ENCODE data around the gene DDX31.

The DDX31 gene

GRCh38 chr9:132637801-132638200 lies 32.0 kb downstream of the DDX31 start:
- DNase-seq (ENCODE audit: extremely low read depth, low read depth): no peak

GRCh38 chr9:132637351-132637750 lies 32.4 kb downstream of the DDX31 start:
- no peak for DNase-seq (ENCODE audit: extremely low read depth, low read depth)
- no peak for TF ChIP-seq CTCF (IDR thresholded peaks at IDR 0.05; ENCODE audit: low read depth, low read length)

More at GRCh38 chr9:132637801-132638200, 32.0 kb downstream of the DDX31 start:
- no peak for TF ChIP-seq CTCF (IDR thresholded peaks at IDR 0.05; ENCODE audit: low read depth, low read length)

- TF ChIP-seq CTCF (IDR thresholded peaks at IDR 0.05; ENCODE audit: low read depth, low read length): no peak
- no peak for DNase-seq (ENCODE audit: extremely low read depth, low read depth)
These were observed 35.5 kb downstream of the DDX31 start for GRCh38 chr9:132634327-132634726.

GRCh38 chr9:132632413-132633129 lies 37.2 kb downstream of the DDX31 start:
- TF ChIP-seq CTCF (IDR thresholded peaks at IDR 0.05; ENCODE audit: low read depth, low read length): no peak
- DNase-seq (ENCODE audit: extremely low read depth, low read depth): no peak

GRCh38 chr9:132631685-132632084 lies 38.1 kb downstream of the DDX31 start:
- no peak for TF ChIP-seq CTCF (IDR thresholded peaks at IDR 0.05; ENCODE audit: low read depth, low read length)
- DNase-seq (ENCODE audit: extremely low read depth, low read depth): no peak

- DNase-seq (ENCODE audit: extremely low read depth, low read depth): no peak
- no peak for TF ChIP-seq CTCF (IDR thresholded peaks at IDR 0.05; ENCODE audit: low read depth, low read length)
These were observed 38.5 kb downstream of the DDX31 start for GRCh38 chr9:132631280-132631679.

- no peak for TF ChIP-seq CTCF (IDR thresholded peaks at IDR 0.05; ENCODE audit: low read depth, low read length)
- DNase-seq (ENCODE audit: extremely low read depth, low read depth): no peak
These were observed 39.0 kb downstream of the DDX31 start for GRCh38 chr9:132630811-132631210.
